IPS DF 4.7 (cell line): ENCODE results near the gene SAPCD1.

Experiments
- DNase-seq: peaks from one replicate; pipeline ENCODE4 v3.0.0-alpha.2; 2013; ENCODE audit warnings: low spot score; ENCODE audit errors: extremely low read depth

Gene SAPCD1

GRCh38 chr6:31750411-31751022 lies 11.9 kb upstream of the SAPCD1 start:
- DNase-seq: no peak

GRCh38 chr6:31752739-31753319 lies 9.6 kb upstream of the SAPCD1 start:
- no peak for DNase-seq

GRCh38 chr6:31758281-31758680 lies 4.2 kb upstream of the SAPCD1 start:
- no peak for DNase-seq

- DNase-seq: no peak
Measured at GRCh38 chr6:31760790-31761189, 1.7 kb upstream of the SAPCD1 start.

GRCh38 chr6:31761343-31761742 lies 1.1 kb upstream of the SAPCD1 start:
- no peak for DNase-seq

- no peak for DNase-seq
Measured at GRCh38 chr6:31762878-31763618, 592 bp downstream of the SAPCD1 start.

- DNase-seq: no peak
Measured at GRCh38 chr6:31763619-31763940, 1.1 kb downstream of the SAPCD1 start.

- DNase-seq: no peak
Measured at GRCh38 chr6:31764198-31764597, 1.7 kb downstream of the SAPCD1 start.

- no peak for DNase-seq
Measured at GRCh38 chr6:31765559-31765909, 3.1 kb downstream of the SAPCD1 start.

- DNase-seq: no peak
Measured at GRCh38 chr6:31765910-31766794, 3.7 kb downstream of the SAPCD1 start.

- no peak for DNase-seq
Measured at GRCh38 chr6:31767096-31767645, 4.7 kb downstream of the SAPCD1 start.

GRCh38 chr6:31768363-31769257 lies 6.2 kb downstream of the SAPCD1 start:
- no peak for DNase-seq

GRCh38 chr6:31769684-31770371 lies 7.4 kb downstream of the SAPCD1 start:
- DNase-seq: no peak

GRCh38 chr6:31770860-31771259 lies 8.4 kb downstream of the SAPCD1 start:
- DNase-seq: no peak

GRCh38 chr6:31771992-31772358 lies 9.5 kb downstream of the SAPCD1 start:
- no peak for DNase-seq

- no peak for DNase-seq
Measured at GRCh38 chr6:31775184-31775583, 12.7 kb downstream of the SAPCD1 start.

- DNase-seq: no peak
Measured at GRCh38 chr6:31775633-31776484, 13.4 kb downstream of the SAPCD1 start.

- DNase-seq: no peak
Measured at GRCh38 chr6:31776485-31776988, 14.1 kb downstream of the SAPCD1 start.
